ENCODE measurements around the gene HLCS.
"Not testable (repeated sequence)": the region's sequence is repeated elsewhere in the genome, so short reads cannot be mapped to it uniquely, and the experiment has no call there.

HLCS gene

GRCh38 chr21:36966066-36966820, at the start of gene HLCS:
TSS of gene HLCS (minus strand) at chr21:36966669. CDS start at chr21:36966638, 31 bp downstream.
- H3K36me3 ChIP-seq (ENCODE audit: control insufficient read depth, insufficient read depth, low read length) = no peaks in the 10 kb centered on the region
- peaks cover 10% of the 10 kb centered on the region for H3K4me1 ChIP-seq (ENCODE audit: control insufficient read depth, insufficient read depth, low read length)
- peak within 1 kb of the TSS; percentile 86 for H3K9ac ChIP-seq (ENCODE audit: low read length)
- H3K4me3 ChIP-seq (ENCODE audit: low read length) = peak within 1 kb of the TSS; percentile 71
- H3K9me3 ChIP-seq (ENCODE audit: control insufficient read depth, low read length) = no peaks in the 10 kb centered on the region
- no peaks in the 10 kb centered on the region for H3K27me3 ChIP-seq (ENCODE audit: control insufficient read depth, insufficient read depth, low read length)

- peaks cover 45% of the 10 kb centered on the region for H3K27me3 ChIP-seq (ENCODE audit: control insufficient read depth, insufficient read depth, low read length)
- H3K9ac ChIP-seq (ENCODE audit: low read length) = peak overlapping the region; percentile 60
Observed at GRCh38 chr21:37009740-37010341, 43.4 kb upstream of the HLCS start.

GRCh38 chr21:37008724-37009123, 42.3 kb upstream of the HLCS start:
- Histone ChIP-seq H3K4me1 (ENCODE audit: control insufficient read depth, insufficient read depth, low read length) (peaks cover 11% of the 10 kb centered on the region), H3K9me3 (ENCODE audit: control insufficient read depth, low read length) (no peaks in the 10 kb centered on the region), H3K36me3 (ENCODE audit: control insufficient read depth, insufficient read depth, low read length) (no peaks in the 10 kb centered on the region), H3K9ac (ENCODE audit: low read length) (no peak overlapping the region), H3K27me3 (ENCODE audit: control insufficient read depth, insufficient read depth, low read length) (peaks cover 45% of the 10 kb centered on the region), H3K4me3 (ENCODE audit: low read length) (no peak overlapping the region)

More at GRCh38 chr21:37009740-37010341, 43.4 kb upstream of the HLCS start:
- H3K4me1 ChIP-seq (ENCODE audit: control insufficient read depth, insufficient read depth, low read length) = peaks cover 11% of the 10 kb centered on the region
- H3K36me3 ChIP-seq (ENCODE audit: control insufficient read depth, insufficient read depth, low read length) = no peaks in the 10 kb centered on the region
- H3K4me3 ChIP-seq (ENCODE audit: low read length) = no peak overlapping the region
- H3K9me3 ChIP-seq (ENCODE audit: control insufficient read depth, low read length) = no peaks in the 10 kb centered on the region

- Histone ChIP-seq H3K36me3 (ENCODE audit: control insufficient read depth, insufficient read depth, low read length) (no peaks in the 10 kb centered on the region), H3K4me3 (ENCODE audit: low read length) (no peak within 1 kb of the TSS)
Observed at GRCh38 chr21:37006486-37007291, 40.2 kb upstream of the HLCS start, which contains the start of gene RIPPLY3. TSS of gene RIPPLY3 (plus strand) at chr21:37006702. CDS start at chr21:37006773, 71 bp downstream.

GRCh38 chr21:37005548-37006485, 39.3 kb upstream of the HLCS start:
- Histone ChIP-seq H3K36me3 (ENCODE audit: control insufficient read depth, insufficient read depth, low read length) (no peaks in the 10 kb centered on the region), H3K27me3 (ENCODE audit: control insufficient read depth, insufficient read depth, low read length) (peaks cover 45% of the 10 kb centered on the region), H3K9ac (ENCODE audit: low read length) (no peak overlapping the region), H3K9me3 (ENCODE audit: control insufficient read depth, low read length) (no peaks in the 10 kb centered on the region), H3K4me3 (ENCODE audit: low read length) (no peak overlapping the region), H3K4me1 (ENCODE audit: control insufficient read depth, insufficient read depth, low read length) (peaks cover 11% of the 10 kb centered on the region)

More at GRCh38 chr21:37006486-37007291, 40.2 kb upstream of the HLCS start, which contains the start of gene RIPPLY3:
- Histone ChIP-seq H3K9me3 (ENCODE audit: control insufficient read depth, low read length) (no peaks in the 10 kb centered on the region), H3K9ac (ENCODE audit: low read length) (no peak within 1 kb of the TSS), H3K4me1 (ENCODE audit: control insufficient read depth, insufficient read depth, low read length) (peaks cover 11% of the 10 kb centered on the region), H3K27me3 (ENCODE audit: control insufficient read depth, insufficient read depth, low read length) (peaks cover 45% of the 10 kb centered on the region)

- H3K9me3 ChIP-seq (ENCODE audit: control insufficient read depth, low read length); H3K4me1 ChIP-seq (ENCODE audit: control insufficient read depth, insufficient read depth, low read length); H3K4me3 ChIP-seq (ENCODE audit: low read length); H3K9ac ChIP-seq (ENCODE audit: low read length); H3K36me3 ChIP-seq (ENCODE audit: control insufficient read depth, insufficient read depth, low read length): not testable (repeated sequence)
- H3K27me3 ChIP-seq (ENCODE audit: control insufficient read depth, insufficient read depth, low read length) = peaks cover 33% of the 10 kb centered on the region
Observed at GRCh38 chr21:37003917-37004316, 37.4 kb upstream of the HLCS start.

GRCh38 chr21:37002851-37003250, 36.4 kb upstream of the HLCS start:
- not testable (repeated sequence) for H3K4me3 ChIP-seq (ENCODE audit: low read length); H3K4me1 ChIP-seq (ENCODE audit: control insufficient read depth, insufficient read depth, low read length)

GRCh38 chr21:37001441-37001840, 35.0 kb upstream of the HLCS start:
- H3K4me3 ChIP-seq (ENCODE audit: low read length) = no peak overlapping the region
- no peaks in the 10 kb centered on the region for H3K9me3 ChIP-seq (ENCODE audit: control insufficient read depth, low read length)
- no peaks in the 10 kb centered on the region for H3K36me3 ChIP-seq (ENCODE audit: control insufficient read depth, insufficient read depth, low read length)
- no peak overlapping the region for H3K9ac ChIP-seq (ENCODE audit: low read length)
- peaks cover 10% of the 10 kb centered on the region for H3K27me3 ChIP-seq (ENCODE audit: control insufficient read depth, insufficient read depth, low read length)
- no peaks in the 10 kb centered on the region for H3K4me1 ChIP-seq (ENCODE audit: control insufficient read depth, insufficient read depth, low read length)

More at GRCh38 chr21:37002851-37003250, 36.4 kb upstream of the HLCS start:
- H3K9me3 ChIP-seq (ENCODE audit: control insufficient read depth, low read length); H3K36me3 ChIP-seq (ENCODE audit: control insufficient read depth, insufficient read depth, low read length); H3K9ac ChIP-seq (ENCODE audit: low read length): not testable (repeated sequence)
- H3K27me3 ChIP-seq (ENCODE audit: control insufficient read depth, insufficient read depth, low read length) = peaks cover 23% of the 10 kb centered on the region

- no peaks in the 10 kb centered on the region for H3K36me3 ChIP-seq (ENCODE audit: control insufficient read depth, insufficient read depth, low read length)
- H3K9ac ChIP-seq (ENCODE audit: low read length) = no peak overlapping the region
Observed at GRCh38 chr21:37000381-37000780, 33.9 kb upstream of the HLCS start.

GRCh38 chr21:36999131-36999898, 32.8 kb upstream of the HLCS start:
- H3K9ac ChIP-seq (ENCODE audit: low read length) = no peak overlapping the region
- no peaks in the 10 kb centered on the region for H3K4me1 ChIP-seq (ENCODE audit: control insufficient read depth, insufficient read depth, low read length)
- no peak overlapping the region for H3K4me3 ChIP-seq (ENCODE audit: low read length)
- no peaks in the 10 kb centered on the region for H3K27me3 ChIP-seq (ENCODE audit: control insufficient read depth, insufficient read depth, low read length)
- H3K36me3 ChIP-seq (ENCODE audit: control insufficient read depth, insufficient read depth, low read length) = no peaks in the 10 kb centered on the region
- H3K9me3 ChIP-seq (ENCODE audit: control insufficient read depth, low read length) = no peaks in the 10 kb centered on the region

More at GRCh38 chr21:37000381-37000780, 33.9 kb upstream of the HLCS start:
- Histone ChIP-seq H3K9me3 (ENCODE audit: control insufficient read depth, low read length) (no peaks in the 10 kb centered on the region), H3K4me3 (ENCODE audit: low read length) (no peak overlapping the region), H3K27me3 (ENCODE audit: control insufficient read depth, insufficient read depth, low read length) (no peaks in the 10 kb centered on the region), H3K4me1 (ENCODE audit: control insufficient read depth, insufficient read depth, low read length) (no peaks in the 10 kb centered on the region)

- H3K9ac ChIP-seq (ENCODE audit: low read length); H3K9me3 ChIP-seq (ENCODE audit: control insufficient read depth, low read length); H3K36me3 ChIP-seq (ENCODE audit: control insufficient read depth, insufficient read depth, low read length); H3K4me1 ChIP-seq (ENCODE audit: control insufficient read depth, insufficient read depth, low read length); H3K4me3 ChIP-seq (ENCODE audit: low read length); H3K27me3 ChIP-seq (ENCODE audit: control insufficient read depth, insufficient read depth, low read length): not testable (repeated sequence)
Observed at GRCh38 chr21:36995285-36995684, 28.8 kb upstream of the HLCS start.
